GM12873 (cell line): ENCODE data around the gene SPATA25.

Source experiments
- TF ChIP-seq, protein P1 (sequence below): IDR thresholded peaks from 2 replicates; pipeline ENCODE4 v1.5.1; 2012; ENCODE audit warnings: low read depth, mild to moderate bottlenecking, moderate library complexity, low read length, control low read depth; ENCODE audit not compliant: insufficient read depth; ENCODE audit errors: missing control alignments

SPATA25 gene

DNA sequence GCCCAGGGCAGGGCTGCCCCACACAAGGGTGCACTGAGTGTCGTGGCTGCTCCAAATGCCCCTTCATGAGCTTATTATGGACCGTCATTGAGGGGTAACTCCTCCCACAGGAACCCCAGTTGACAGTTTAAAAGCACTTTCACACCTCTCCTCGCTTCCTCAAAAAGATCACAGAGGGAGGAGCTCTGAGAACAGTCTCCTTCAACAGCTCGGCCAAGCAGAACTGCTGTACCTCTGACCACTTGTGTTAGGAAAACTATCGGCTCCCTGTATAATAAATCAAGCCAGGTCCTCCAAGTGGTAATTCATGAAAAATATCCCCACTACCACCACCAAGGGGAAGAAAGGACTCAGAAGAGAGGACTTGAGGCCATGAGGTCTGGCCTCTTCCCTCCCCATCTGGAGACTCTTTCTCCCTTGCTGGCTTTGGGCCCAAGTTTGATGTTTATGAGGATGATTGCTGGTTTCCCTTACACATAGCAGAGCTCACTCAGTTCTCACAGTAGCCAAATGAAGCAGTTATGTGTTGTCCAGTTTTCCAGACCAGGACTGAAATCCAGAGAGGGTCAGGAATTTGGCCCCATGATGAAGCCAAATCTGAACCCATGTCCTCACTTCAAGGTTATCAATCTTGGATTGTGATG lies 45.1 kb downstream of the SPATA25 start:
- TF ChIP-seq, protein P1, sequence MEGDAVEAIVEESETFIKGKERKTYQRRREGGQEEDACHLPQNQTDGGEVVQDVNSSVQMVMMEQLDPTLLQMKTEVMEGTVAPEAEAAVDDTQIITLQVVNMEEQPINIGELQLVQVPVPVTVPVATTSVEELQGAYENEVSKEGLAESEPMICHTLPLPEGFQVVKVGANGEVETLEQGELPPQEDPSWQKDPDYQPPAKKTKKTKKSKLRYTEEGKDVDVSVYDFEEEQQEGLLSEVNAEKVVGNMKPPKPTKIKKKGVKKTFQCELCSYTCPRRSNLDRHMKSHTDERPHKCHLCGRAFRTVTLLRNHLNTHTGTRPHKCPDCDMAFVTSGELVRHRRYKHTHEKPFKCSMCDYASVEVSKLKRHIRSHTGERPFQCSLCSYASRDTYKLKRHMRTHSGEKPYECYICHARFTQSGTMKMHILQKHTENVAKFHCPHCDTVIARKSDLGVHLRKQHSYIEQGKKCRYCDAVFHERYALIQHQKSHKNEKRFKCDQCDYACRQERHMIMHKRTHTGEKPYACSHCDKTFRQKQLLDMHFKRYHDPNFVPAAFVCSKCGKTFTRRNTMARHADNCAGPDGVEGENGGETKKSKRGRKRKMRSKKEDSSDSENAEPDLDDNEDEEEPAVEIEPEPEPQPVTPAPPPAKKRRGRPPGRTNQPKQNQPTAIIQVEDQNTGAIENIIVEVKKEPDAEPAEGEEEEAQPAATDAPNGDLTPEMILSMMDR, result no peak

DNA sequence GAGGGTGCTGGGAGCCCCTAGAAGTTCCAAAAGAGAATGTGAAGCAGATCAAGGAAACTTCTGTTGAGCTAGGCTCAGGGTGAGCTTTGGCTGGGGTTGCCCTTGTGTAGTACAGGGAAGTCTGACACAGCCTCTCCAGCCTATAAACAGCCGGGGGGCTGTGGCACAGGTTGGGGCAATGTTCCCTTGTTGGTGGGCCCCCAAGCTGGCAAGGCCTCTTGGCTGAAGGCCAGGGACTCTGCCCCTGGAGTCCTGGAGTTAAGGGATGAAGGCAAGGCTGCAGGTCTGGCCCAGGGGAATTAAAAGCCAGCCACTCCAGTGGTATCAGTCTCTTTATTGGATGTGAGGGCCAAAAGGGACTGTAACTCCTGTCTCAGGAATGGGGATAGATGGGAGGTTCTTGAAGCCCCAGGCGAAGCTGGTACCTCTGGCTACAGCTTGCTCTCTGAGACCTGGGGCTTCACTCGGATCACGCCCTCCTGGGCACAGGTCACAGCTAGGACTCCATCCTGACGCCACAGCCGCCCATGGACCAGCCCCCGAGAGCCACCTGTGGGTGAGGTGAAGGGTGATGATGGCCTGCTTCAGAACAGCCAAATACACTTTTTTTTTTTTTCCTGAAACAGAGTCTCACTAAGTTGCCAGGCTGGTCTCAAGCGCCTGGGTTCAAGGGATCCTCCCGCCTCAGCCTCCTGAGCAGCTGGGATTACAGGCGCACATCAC lies 45.9 kb downstream of the SPATA25 start:
- TF ChIP-seq, protein P1, result no peak

DNA sequence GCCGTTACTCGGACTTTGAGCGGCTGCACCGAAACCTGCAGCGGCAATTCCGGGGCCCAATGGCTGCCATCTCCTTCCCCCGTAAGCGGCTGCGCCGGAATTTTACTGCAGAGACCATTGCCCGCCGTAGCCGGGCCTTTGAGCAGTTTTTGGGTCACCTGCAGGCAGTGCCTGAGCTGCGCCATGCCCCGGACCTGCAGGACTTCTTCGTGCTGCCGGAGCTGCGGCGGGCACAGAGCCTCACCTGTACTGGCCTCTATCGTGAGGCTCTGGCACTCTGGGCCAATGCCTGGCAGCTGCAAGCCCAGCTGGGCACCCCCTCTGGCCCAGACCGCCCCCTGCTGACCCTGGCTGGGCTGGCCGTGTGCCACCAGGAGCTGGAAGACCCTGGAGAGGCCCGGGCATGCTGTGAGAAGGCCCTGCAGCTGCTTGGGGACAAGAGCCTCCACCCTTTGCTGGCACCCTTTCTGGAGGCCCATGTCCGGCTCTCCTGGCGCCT lies 46.7 kb downstream of the SPATA25 start:
- TF ChIP-seq, protein P1, result no peak

DNA sequence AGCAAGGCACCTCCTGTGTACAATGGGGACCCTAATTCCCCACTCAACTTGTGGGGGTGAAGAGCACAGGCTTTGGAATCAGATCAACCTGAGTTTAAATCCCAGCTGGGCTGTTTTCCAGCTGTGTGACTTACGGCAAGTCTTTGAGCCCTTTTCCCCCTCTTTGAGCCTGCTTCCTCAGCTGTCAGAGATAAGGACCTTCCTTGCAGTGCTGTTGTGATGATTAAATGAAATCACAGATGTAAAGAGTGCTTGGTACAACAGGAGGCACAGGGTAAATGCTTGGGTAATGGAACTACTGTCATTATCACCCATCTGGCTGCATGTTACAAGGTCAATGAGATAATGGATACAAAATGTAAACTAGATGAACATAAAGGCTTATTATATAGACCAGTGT lies 50.6 kb downstream of the SPATA25 start:
- TF ChIP-seq, protein P1, result no peak
